GM12874 (cell line): Measurements from ENCODE around the gene SNCB.
A peak's percentile ranks its signal among the peaks of the same experiment; 100 is the strongest.

Experiments used
- CTCF ChIP-seq: IDR thresholded peaks from 2 replicates; pipeline ENCODE4 v1.5.1; 2011; ENCODE audit warnings: low read depth, mild to moderate bottlenecking, control low read depth, low read length, moderate library complexity; ENCODE audit not compliant: insufficient read depth

The SNCB gene

GRCh38 chr5:176608937-176609723, 21.2 kb downstream of the SNCB start:
- TF ChIP-seq CTCF = 0 out of 2 replicates have a peak, but pooled peaks have one; percentile 27

- TF ChIP-seq CTCF = no peak
These were observed 22.1 kb downstream of the SNCB start for GRCh38 chr5:176608142-176608705.

GRCh38 chr5:176606875-176607274, 23.5 kb downstream of the SNCB start:
- no peak for TF ChIP-seq CTCF

GRCh38 chr5:176606032-176606431, 24.3 kb downstream of the SNCB start:
- no peak for TF ChIP-seq CTCF

- TF ChIP-seq CTCF = no peak
These were observed 27.2 kb downstream of the SNCB start for GRCh38 chr5:176603091-176603490.

- TF ChIP-seq CTCF = no peak
These were observed 28.3 kb downstream of the SNCB start for GRCh38 chr5:176601901-176602482.

GRCh38 chr5:176597417-176598389, 32.6 kb downstream of the SNCB start:
- TF ChIP-seq CTCF = no peak
